ENCODE results near the gene AGK. TPM values are rescaled to one million over a fixed set of nuclear protein-coding genes. Genes with fewer than 3 reads are reported as not detected.
"Not testable (repeated sequence)": the region's sequence is repeated elsewhere in the genome, so short reads cannot be mapped to it uniquely, and the experiment has no call there.

Gene AGK
- total RNA-seq, 1 donor from 2014 or later = 31.9 TPM

DNA sequence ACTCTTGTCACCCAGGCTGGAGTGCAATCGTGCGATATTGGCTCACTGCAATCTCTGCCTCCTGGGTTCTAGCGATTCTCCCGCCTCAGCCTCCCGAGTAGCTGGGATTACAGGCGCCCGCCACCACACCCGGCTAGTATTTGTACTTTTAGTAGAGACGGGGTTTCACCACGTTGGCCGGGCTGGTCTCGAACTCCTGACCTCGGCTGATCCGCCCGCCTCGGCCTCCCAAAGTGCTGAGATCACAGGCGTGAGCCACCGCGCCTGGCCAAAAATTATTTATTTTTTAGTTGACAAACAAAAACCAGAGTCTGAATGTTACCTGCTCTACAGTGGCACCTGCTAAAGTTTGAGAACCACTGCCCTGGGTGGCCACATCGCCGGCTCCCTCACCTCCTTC, 96.5 kb downstream of the AGK start:
- not testable (repeated sequence) for DNase-seq (ENCODE audit: low read depth)

GRCh38 chr7:141648276-141649114, 97.3 kb downstream of the AGK start:
- DNase-seq (ENCODE audit: low read depth) = peak; percentile 81

- peak; percentile 92 for DNase-seq (ENCODE audit: low read depth)
Measured at GRCh38 chr7:141649137-141649864, 98.1 kb downstream of the AGK start.

DNA sequence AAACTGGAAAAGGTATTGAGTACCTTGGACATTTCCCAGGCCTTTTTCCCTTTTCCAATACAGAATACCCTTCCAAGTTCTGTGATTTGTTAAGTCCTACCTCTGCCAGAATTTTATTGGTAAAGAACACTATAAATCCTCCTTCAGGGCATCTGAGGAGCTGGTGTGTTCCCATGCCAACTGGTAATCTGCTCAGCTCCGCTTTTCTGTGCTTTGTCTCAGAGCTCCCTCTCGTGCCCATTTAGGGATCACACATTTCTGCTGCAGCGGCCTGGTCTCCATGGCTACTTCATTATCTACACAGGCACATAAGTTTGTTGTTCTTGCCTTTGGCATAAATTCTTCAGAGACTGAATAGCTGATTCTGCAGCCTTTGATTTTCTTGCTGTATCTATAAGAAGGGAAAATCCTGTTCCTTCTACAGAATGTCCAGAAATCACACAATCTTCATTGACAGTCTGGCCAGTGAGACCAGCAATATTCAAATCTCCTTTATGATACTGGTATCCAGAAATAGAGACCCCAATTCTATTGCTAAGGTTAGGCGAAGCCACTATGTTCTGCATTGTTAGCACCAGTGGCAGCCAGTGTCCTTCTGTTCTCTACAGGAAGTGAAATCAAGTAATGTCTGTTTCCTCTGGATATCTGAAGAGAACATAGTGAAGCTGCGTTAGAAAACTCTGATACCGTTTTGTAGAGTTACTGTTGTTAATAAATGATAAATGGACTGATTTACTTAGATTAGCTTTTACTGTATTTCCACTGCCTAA, 98.8 kb downstream of the AGK start:
- peak; percentile 96 for DNase-seq (ENCODE audit: low read depth)

- no peak for DNase-seq (ENCODE audit: low read depth)
Measured at GRCh38 chr7:141651417-141651816, 100.2 kb downstream of the AGK start.

- no peak for DNase-seq (ENCODE audit: low read depth)
Measured at GRCh38 chr7:141652691-141653090, 101.5 kb downstream of the AGK start.

DNA sequence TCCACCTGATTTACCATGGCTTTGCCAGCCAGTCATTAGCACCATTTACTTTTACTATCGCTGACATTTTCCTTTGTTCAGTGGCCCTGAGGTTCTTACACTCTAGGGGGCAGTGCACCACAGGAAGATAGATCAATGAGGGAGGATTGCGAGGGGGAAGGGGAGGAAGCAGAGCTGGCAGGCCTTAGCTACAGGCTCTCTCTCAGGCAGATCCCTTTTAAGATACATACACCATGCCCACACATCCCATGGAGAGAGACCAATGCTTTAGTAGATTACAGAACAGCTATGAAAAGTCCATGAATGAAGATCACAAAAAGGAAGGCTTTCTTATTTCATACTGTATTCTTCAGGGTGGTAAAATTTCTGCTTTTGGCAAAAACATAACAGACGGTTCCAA, 103.3 kb downstream of the AGK start:
- DNase-seq (ENCODE audit: low read depth) = peak; percentile 79

DNA sequence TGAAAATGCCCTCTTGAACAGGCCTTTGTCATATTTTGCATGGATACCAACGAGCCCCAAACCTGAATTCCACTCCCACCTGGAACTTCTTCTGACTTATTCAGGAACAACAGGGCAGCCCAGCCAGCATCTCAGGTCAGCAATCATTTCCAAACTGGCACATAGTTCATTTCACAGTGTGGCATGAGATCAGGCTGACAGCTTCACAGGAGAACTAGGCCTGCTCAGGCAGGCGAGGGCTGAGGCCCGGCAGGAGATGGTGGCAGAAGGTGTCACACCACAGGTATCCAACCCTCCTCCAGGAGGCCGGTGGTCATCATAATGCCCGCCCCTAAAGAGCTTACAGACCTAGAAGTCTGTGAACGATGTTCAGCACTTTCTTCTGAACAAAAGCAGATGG, 108.3 kb downstream of the AGK start:
- no peak for DNase-seq (ENCODE audit: low read depth)

DNA sequence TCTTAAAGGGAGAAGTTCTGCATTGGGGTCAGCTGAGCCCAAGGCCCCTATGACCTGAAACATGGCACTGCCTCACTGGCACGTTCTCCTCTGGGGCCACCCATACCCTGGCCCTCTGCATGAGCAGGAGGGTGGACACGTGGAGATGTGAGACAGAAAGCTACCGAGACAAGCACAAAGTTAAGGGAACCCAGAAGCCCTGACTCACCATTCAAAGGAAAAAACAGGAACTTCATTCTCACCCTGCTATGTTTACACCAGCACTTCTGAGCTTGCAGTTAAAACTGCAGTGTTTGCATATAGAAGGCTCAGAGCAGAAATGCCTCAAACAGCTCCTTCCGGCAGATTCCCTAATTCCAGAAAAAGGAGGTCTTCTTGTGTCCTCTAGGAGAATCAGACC, 109.0 kb downstream of the AGK start:
- no peak for DNase-seq (ENCODE audit: low read depth)

DNA sequence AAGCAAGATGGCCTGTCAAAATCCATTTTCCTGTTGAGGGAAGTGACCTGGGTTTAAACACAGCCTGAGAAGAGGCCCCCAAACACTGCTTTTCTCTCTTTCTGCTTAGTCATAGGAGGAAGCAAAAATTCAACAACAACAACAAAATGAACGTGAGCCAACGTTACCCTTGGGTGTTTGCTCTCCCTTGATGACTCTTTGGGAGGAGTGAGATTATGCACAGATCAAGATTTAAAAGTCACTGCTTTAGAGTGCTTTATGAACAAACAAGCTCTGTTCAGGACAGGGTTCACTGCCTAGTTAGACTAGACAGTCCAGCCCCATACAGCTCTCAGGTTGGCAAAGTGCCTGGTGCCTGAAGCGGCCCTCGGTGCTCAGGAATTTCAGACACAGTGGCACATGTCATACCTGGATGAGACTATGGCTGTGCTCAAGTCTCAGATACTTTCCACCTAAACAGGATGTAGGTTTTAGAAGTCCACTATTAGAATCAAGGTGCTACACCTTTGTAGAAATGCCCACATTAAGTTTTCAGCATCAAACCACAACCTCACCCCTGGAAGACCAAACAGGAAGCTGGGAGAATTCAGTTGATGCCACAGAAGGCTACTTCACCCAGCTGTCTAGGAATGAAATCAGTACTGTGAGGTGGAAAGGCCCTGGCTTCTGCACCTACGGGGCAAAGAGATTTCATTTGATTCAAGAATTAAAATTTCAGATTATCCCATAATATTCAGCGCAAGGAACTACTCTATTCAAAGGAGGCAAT, 112.1 kb downstream of the AGK start:
- DNase-seq (ENCODE audit: low read depth) = peak; percentile 87

- DNase-seq (ENCODE audit: low read depth) = no peak
Measured at GRCh38 chr7:141664450-141664849, 113.2 kb downstream of the AGK start.

GRCh38 chr7:141665208-141666035, 114.2 kb downstream of the AGK start:
- no peak for DNase-seq (ENCODE audit: low read depth)

- no peak for DNase-seq (ENCODE audit: low read depth)
Measured at GRCh38 chr7:141666071-141666470, 114.9 kb downstream of the AGK start.

DNA sequence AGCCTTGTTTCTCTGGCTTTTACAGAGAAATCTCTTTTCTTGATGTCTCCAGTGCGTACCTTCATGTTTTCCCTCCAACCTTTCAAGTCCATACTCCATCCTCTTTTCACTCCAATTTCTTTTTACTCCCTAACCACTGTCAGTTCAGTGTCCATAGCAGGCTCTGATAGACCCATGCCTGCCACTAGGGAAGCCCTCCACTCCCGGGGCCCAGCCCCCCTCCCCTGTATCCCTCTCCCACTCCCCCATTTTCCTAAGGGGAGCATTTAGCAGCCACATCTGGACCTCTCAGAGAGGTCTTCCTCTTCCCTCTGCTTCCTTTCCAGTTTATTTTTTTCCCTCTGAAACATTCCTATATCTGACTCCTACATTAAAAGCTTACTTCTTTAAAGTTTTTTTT, 117.6 kb downstream of the AGK start:
- DNase-seq (ENCODE audit: low read depth) = no peak

DNA sequence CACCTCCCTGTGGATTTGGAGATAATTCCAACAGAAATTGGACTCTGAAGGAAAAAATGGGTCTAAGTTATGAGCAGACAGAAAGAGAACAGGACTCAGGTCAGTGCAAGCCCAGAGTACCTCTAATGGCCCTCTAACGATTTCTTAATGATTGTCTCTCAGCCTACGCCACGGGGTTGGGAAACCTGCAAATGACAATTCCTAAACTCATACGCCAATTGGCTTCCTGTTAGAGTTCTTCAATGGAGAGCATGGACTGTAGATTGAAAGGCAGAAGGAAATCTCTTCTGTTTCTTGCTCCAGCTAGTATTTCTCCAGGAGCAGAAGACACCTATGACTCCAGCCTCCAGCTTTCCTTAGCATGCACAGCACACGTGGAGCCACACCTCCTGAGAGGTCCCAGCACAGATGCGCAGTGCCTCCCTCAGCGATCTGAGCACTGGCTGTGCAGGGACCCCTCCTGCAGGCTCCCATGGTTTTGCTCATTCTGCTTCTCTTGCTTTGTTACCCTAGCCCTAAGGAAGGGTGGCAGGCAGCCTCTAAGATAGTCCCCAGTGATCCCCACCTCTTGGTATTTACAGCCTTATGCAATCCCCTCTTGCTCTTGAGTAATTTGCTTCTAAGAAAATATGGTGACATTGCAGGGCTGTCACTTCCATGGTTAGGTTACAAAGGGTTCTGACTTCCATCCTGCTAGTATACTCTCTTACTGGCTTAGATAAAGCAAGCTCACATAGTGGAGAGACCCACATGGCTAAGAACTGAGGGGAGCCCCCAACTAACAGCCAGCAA, 120.7 kb downstream of the AGK start:
- DNase-seq (ENCODE audit: low read depth) = no peak

DNA sequence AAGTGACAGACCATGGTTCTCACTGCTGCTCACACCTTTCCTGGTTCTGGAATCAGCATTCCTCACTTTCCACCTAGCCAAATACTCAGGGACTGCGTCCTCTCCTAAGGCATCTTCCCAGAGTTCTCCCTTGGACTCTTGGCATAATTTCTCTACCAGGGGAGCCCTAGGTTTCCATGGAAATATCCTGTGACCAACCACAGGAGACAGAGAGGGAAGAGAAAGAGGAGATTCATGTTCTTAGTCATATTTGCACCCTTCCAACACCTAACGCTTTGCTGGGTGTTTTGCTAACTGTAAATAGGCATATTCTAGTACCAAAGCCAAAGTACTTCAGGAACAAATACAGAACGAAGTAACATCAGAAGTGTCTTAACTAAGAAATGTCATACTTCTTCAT, 122.1 kb downstream of the AGK start:
- DNase-seq (ENCODE audit: low read depth) = peak; percentile 25

DNA sequence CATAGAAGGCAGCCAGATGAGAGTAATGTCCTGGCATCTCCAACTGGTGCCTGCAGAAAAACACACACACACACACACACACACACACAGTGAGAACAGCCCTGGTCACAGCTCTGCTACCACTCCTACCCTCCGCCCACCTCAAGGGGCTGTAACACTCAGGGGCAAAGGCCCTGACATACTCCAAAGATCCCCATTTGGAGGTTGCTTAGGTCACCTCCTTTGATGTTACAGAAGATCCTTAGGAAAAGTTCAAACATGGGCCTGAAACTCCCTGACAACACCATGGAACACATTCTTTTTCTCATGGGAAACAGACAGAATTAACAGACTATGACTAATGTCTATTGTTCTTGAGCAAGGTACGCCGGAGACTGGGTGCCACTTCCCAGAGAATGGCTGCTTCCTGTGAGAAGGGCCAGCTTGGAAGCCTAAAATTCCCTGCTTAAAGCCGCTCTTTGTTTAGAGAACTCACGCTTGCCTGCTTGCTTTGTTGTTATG, 123.0 kb downstream of the AGK start:
- peak; percentile 98 for DNase-seq (ENCODE audit: low read depth)

GRCh38 chr7:141674702-141675101, 123.5 kb downstream of the AGK start:
- DNase-seq (ENCODE audit: low read depth) = no peak

DNA sequence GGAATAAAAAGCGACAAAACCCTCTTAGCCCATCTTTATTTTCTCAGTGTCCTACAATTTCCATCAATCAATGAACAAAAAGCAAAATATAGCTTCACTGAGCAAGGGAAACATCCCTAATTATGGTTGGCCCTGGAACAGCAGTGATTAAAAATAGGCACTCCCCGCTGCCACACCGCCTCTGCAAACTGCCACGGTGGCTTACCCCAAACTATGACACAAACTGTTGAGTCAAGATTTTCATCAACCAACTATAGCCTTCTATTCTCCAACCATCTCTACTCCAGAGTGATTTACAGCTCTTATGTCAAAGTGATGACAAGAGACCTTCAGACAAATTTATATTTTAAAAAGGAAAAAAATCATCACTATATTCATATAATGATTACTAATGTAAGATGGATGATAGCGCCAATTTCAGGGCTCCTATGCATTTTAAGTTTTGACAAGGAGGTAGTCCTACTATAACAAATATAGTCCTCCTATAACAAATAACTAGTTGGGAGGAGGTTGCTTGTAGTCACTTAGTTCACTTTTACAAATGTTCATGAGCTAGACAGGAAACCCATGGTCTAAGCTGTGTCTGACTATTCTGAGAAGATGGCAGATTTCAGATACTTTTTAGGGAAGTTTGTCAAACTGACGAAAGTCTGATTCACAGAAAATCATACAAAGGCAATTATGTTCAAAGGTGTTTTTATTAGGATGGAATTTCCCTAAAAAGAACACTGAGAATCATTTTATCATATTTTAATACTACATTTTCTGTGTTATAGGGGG, 124.4 kb downstream of the AGK start:
- no peak for DNase-seq (ENCODE audit: low read depth)
